ENCODE results near the gene SMURF1.

DNA sequence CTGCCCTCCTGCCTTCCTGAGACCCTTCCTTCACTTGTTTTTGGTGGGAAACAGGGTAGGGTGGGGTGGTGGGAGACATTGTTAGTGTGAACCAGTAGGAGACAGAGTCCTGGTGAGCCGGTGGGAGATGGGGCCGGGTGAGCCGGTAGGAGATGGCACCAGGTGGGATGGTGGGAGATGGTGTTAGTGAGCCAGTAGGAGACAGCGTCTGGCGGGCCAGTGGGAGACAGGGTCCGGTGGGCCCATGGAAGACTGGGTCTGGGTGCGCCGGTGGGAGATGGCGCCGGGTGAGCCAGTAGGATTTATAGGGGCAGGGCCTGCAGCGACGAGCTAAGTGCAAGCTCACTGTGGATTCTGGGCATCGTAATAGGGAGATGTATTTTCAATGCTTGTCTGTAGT, 148.8 kb downstream of the SMURF1 start:
- TF ChIP-seq, protein P1, sequence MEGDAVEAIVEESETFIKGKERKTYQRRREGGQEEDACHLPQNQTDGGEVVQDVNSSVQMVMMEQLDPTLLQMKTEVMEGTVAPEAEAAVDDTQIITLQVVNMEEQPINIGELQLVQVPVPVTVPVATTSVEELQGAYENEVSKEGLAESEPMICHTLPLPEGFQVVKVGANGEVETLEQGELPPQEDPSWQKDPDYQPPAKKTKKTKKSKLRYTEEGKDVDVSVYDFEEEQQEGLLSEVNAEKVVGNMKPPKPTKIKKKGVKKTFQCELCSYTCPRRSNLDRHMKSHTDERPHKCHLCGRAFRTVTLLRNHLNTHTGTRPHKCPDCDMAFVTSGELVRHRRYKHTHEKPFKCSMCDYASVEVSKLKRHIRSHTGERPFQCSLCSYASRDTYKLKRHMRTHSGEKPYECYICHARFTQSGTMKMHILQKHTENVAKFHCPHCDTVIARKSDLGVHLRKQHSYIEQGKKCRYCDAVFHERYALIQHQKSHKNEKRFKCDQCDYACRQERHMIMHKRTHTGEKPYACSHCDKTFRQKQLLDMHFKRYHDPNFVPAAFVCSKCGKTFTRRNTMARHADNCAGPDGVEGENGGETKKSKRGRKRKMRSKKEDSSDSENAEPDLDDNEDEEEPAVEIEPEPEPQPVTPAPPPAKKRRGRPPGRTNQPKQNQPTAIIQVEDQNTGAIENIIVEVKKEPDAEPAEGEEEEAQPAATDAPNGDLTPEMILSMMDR (IDR thresholded peaks at IDR 0.05) = no peak
- TF ChIP-seq POLR2A (IDR thresholded peaks at IDR 0.05) = no peak
